ENCODE data around the gene FER.
"Not testable (repeated sequence)": the region's sequence is repeated elsewhere in the genome, so short reads cannot be mapped to it uniquely, and the experiment has no call there.

FER gene

GRCh38 chr5:108747774-108748400, at the start of gene FER:
Gene FER, plus strand, starts transcription at chr5:108747897. Its CDS starts 50,286 bp downstream, at chr5:108798183.
- DNase-seq = no peak

- not testable (repeated sequence) for DNase-seq
Observed at GRCh38 chr5:108700388-108700787, 47.3 kb upstream of the FER start.

- DNase-seq = no peak
Observed at GRCh38 chr5:108700930-108701329, 46.8 kb upstream of the FER start.

GRCh38 chr5:108702546-108702945, 45.2 kb upstream of the FER start:
- no peak for DNase-seq

- no peak for DNase-seq
Observed at GRCh38 chr5:108703313-108703712, 44.4 kb upstream of the FER start.

GRCh38 chr5:108707141-108707540, 40.6 kb upstream of the FER start:
- DNase-seq = no peak

- DNase-seq = no peak
Observed at GRCh38 chr5:108711898-108712297, 35.8 kb upstream of the FER start.

- DNase-seq = no peak
Observed at GRCh38 chr5:108715408-108715807, 32.3 kb upstream of the FER start.

- no peak for DNase-seq
Observed at GRCh38 chr5:108720391-108720790, 27.3 kb upstream of the FER start.

GRCh38 chr5:108726446-108727235, 21.1 kb upstream of the FER start:
- DNase-seq = no peak

- no peak for DNase-seq
Observed at GRCh38 chr5:108727236-108727650, 20.5 kb upstream of the FER start.

GRCh38 chr5:108727651-108728565, 19.8 kb upstream of the FER start:
- peak; percentile 52 to 72 for DNase-seq

- DNase-seq = no peak
Observed at GRCh38 chr5:108728566-108729241, 19.0 kb upstream of the FER start.

GRCh38 chr5:108729242-108729615, 18.5 kb upstream of the FER start:
- no peak for DNase-seq

- no peak for DNase-seq
Observed at GRCh38 chr5:108730617-108731340, 16.9 kb upstream of the FER start.

GRCh38 chr5:108735790-108736189, 11.9 kb upstream of the FER start:
- no peak for DNase-seq

- no peak for DNase-seq
Observed at GRCh38 chr5:108736855-108737254, 10.8 kb upstream of the FER start.

GRCh38 chr5:108739376-108739775, 8.3 kb upstream of the FER start:
- DNase-seq = no peak

GRCh38 chr5:108739906-108740305, 7.8 kb upstream of the FER start:
- no peak for DNase-seq

GRCh38 chr5:108743319-108743718, 4.4 kb upstream of the FER start:
- no peak for DNase-seq

GRCh38 chr5:108743846-108744245, 3.9 kb upstream of the FER start:
- no peak for DNase-seq

GRCh38 chr5:108747111-108747773, 455 bp upstream of the FER start:
- no peak for DNase-seq
